ENCODE data around the gene SYMPK.

- TF ChIP-seq, protein P1, sequence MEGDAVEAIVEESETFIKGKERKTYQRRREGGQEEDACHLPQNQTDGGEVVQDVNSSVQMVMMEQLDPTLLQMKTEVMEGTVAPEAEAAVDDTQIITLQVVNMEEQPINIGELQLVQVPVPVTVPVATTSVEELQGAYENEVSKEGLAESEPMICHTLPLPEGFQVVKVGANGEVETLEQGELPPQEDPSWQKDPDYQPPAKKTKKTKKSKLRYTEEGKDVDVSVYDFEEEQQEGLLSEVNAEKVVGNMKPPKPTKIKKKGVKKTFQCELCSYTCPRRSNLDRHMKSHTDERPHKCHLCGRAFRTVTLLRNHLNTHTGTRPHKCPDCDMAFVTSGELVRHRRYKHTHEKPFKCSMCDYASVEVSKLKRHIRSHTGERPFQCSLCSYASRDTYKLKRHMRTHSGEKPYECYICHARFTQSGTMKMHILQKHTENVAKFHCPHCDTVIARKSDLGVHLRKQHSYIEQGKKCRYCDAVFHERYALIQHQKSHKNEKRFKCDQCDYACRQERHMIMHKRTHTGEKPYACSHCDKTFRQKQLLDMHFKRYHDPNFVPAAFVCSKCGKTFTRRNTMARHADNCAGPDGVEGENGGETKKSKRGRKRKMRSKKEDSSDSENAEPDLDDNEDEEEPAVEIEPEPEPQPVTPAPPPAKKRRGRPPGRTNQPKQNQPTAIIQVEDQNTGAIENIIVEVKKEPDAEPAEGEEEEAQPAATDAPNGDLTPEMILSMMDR (IDR thresholded peaks at IDR 0.05; ENCODE audit: insufficient read depth, low read depth, low read length) = no peak
- TF ChIP-seq EZH2 (IDR thresholded peaks at IDR 0.05; ENCODE audit: insufficient read depth, low read length) = no peak
Observed at GRCh38 chr19:45876161-45876410, 13.1 kb upstream of the SYMPK start.
